ENCODE measurements around the gene GLS. TPM values are rescaled to one million over a fixed set of nuclear protein-coding genes. Genes with fewer than 3 reads are reported as not detected.

The GLS gene
- total and polyA plus RNA-seq, 2 of the 13 experiments (the other 11 are each of a cell fraction or from before 2014, with no cell fraction given): 78.6 to 183 TPM

DNA sequence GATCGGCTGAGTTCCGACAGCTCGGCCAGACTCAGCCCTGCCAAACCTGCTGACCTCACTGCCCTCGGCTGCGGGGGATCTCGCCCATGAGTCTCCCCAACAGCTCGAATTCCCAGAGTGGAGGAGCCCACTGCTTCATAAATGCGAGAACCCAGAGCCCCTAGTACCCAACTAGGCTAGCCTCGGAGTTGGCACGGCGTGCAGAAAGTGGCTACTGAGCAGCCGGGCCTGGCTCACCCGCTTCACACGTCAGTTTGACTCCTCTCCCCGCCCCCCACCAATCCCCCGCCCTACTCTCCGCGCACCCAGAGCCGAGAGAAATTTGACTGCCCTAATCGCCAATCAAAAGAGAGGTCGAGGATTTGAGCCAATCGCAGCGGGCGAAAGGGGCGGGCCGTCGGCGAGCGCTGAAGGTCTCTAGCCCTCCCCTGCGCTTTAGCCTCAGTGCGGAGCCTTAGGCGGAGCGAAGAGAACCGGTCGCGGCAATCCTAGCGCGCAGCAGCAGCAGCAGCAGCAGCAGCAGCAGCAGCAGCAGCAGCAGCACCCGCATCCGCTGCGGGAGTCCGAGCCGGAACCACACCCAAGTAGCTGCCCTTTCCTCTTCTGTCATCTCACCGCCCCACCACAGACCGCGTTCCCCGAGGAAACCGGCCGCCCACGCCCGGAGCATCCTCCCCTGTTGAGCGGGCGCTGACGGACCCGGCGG lies at the start of gene GLS (continued):
- TF ChIP-seq, protein P1, sequence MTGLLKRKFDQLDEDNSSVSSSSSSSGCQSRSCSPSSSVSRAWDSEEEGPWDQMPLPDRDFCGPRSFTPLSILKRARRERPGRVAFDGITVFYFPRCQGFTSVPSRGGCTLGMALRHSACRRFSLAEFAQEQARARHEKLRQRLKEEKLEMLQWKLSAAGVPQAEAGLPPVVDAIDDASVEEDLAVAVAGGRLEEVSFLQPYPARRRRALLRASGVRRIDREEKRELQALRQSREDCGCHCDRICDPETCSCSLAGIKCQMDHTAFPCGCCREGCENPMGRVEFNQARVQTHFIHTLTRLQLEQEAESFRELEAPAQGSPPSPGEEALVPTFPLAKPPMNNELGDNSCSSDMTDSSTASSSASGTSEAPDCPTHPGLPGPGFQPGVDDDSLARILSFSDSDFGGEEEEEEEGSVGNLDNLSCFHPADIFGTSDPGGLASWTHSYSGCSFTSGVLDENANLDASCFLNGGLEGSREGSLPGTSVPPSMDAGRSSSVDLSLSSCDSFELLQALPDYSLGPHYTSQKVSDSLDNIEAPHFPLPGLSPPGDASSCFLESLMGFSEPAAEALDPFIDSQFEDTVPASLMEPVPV (CRISPR knock-in tag; IDR thresholded peaks at IDR 0.05): 0 out of 2 replicates have a peak, but pooled peaks have one; percentile 21
- TF ChIP-seq ZMYM3 (CRISPR knock-in tag; IDR thresholded peaks at IDR 0.05) (no peak), ZNF747 (CRISPR knock-in tag; IDR thresholded peaks at IDR 0.05; ENCODE audit: borderline replicate concordance) (peak; percentile 9), MAF1 (CRISPR knock-in tag; IDR thresholded peaks at IDR 0.05; ENCODE audit: borderline replicate concordance) (peak; percentile 43; the same call in 1 of the 2 replicates), FOXC1 (CRISPR knock-in tag; IDR thresholded peaks at IDR 0.05; ENCODE audit: borderline replicate concordance) (peak; percentile 93), ASH2L (IDR thresholded peaks at IDR 0.05; ENCODE audit: insufficient read length, low read depth, low read length) (peak; percentile 83), ZNF615 (CRISPR knock-in tag; IDR thresholded peaks at IDR 0.05; ENCODE audit: borderline replicate concordance) (no peak), POLR2AphosphoS2 (IDR thresholded peaks at IDR 0.05; ENCODE audit: low read depth, low read length) (peak; percentile 94; the same call in 1 of the 2 replicates), ZKSCAN5 (CRISPR knock-in tag; IDR thresholded peaks at IDR 0.05) (0 out of 2 replicates have a peak, but pooled peaks have one; percentile 49), SOX13 (IDR thresholded peaks at IDR 0.05) (peak; percentile 57), SOX13 (CRISPR knock-in tag; conservative IDR thresholded peaks at IDR 0.05 in 1 of 2, IDR thresholded peaks at IDR 0.05 in 1 of 2) (peak in 1 of 2 experiments; percentile 19; a peak in 1 of 4 replicates), MED8 (CRISPR knock-in tag; IDR thresholded peaks at IDR 0.05; ENCODE audit: insufficient replicate concordance) (peak; percentile 14), ZFP37 (CRISPR knock-in tag; IDR thresholded peaks at IDR 0.05; ENCODE audit: borderline replicate concordance) (peak; percentile 70; the same call in 1 of the 2 replicates), HES4 (CRISPR knock-in tag; IDR thresholded peaks at IDR 0.05; ENCODE audit: borderline replicate concordance) (peak; percentile 86), WIZ (CRISPR knock-in tag; IDR thresholded peaks at IDR 0.05) (no peak), TBX3 (IDR thresholded peaks at IDR 0.05; ENCODE audit: borderline replicate concordance) (peak; percentile 30; the same call in 1 of the 2 replicates), MTA1 (CRISPR knock-in tag; IDR thresholded peaks at IDR 0.05; ENCODE audit: borderline replicate concordance) (no peak), ZNF33A (CRISPR knock-in tag; IDR thresholded peaks at IDR 0.05; ENCODE audit: borderline replicate concordance) (no peak; the same call in 1 of the 2 replicates), ZNF180 (CRISPR knock-in tag; IDR thresholded peaks at IDR 0.05; ENCODE audit: borderline replicate concordance, low read depth) (no peak), ZSCAN9 (CRISPR knock-in tag; IDR thresholded peaks at IDR 0.05; ENCODE audit: borderline replicate concordance) (peak; percentile 90; the same call in 1 of the 2 replicates)
- TF ChIP-seq, protein P2, sequence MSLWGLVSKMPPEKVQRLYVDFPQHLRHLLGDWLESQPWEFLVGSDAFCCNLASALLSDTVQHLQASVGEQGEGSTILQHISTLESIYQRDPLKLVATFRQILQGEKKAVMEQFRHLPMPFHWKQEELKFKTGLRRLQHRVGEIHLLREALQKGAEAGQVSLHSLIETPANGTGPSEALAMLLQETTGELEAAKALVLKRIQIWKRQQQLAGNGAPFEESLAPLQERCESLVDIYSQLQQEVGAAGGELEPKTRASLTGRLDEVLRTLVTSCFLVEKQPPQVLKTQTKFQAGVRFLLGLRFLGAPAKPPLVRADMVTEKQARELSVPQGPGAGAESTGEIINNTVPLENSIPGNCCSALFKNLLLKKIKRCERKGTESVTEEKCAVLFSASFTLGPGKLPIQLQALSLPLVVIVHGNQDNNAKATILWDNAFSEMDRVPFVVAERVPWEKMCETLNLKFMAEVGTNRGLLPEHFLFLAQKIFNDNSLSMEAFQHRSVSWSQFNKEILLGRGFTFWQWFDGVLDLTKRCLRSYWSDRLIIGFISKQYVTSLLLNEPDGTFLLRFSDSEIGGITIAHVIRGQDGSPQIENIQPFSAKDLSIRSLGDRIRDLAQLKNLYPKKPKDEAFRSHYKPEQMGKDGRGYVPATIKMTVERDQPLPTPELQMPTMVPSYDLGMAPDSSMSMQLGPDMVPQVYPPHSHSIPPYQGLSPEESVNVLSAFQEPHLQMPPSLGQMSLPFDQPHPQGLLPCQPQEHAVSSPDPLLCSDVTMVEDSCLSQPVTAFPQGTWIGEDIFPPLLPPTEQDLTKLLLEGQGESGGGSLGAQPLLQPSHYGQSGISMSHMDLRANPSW (CRISPR knock-in tag; IDR thresholded peaks at IDR 0.05; ENCODE audit: borderline replicate concordance): no peak; the same call in 1 of the 2 replicates
- TF ChIP-seq, protein P3, sequence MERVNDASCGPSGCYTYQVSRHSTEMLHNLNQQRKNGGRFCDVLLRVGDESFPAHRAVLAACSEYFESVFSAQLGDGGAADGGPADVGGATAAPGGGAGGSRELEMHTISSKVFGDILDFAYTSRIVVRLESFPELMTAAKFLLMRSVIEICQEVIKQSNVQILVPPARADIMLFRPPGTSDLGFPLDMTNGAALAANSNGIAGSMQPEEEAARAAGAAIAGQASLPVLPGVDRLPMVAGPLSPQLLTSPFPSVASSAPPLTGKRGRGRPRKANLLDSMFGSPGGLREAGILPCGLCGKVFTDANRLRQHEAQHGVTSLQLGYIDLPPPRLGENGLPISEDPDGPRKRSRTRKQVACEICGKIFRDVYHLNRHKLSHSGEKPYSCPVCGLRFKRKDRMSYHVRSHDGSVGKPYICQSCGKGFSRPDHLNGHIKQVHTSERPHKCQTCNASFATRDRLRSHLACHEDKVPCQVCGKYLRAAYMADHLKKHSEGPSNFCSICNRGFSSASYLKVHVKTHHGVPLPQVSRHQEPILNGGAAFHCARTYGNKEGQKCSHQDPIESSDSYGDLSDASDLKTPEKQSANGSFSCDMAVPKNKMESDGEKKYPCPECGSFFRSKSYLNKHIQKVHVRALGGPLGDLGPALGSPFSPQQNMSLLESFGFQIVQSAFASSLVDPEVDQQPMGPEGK (CRISPR knock-in tag; IDR thresholded peaks at IDR 0.05): 0 out of 2 replicates have a peak, but pooled peaks have one; percentile 23

All from HepG2 (cell line).